ENCODE data around the gene ADGRG3.

DNA sequence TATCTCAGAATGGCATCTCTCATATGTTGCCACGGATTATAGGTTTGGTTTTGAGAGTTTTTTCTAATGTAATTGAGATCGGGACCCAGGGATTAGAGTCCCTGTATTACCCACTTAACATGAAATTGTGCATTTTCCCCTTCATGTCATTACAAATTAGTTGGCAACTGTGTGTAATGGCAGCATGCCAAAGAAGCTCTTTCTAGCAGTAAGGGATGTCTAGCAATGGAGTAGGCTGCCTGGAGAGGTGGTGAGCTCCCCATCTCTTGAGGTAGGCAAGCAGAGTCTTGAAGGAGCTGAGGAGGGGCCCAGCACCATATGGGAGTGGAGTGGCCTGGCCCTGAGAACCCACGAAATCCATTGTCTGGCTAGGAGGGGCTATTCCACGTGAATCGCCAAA is 57.4 kb downstream of the ADGRG3 start:
- TF ChIP-seq CTCF (IDR thresholded peaks at IDR 0.05; ENCODE audit: insufficient read depth, low read depth, low read length) (no peak), EZH2 (IDR thresholded peaks at IDR 0.05; ENCODE audit: insufficient read depth, low read length) (no peak)
